ENCODE data around the gene UBA1. TPM values are rescaled to one million over a fixed set of nuclear protein-coding genes. Genes with fewer than 3 reads are reported as not detected.

Gene UBA1
- total and polyA plus RNA-seq, 2 donors (not counting 3 experiments of a cell fraction or from before 2014, with no cell fraction given): 237 to 297 TPM

DNA sequence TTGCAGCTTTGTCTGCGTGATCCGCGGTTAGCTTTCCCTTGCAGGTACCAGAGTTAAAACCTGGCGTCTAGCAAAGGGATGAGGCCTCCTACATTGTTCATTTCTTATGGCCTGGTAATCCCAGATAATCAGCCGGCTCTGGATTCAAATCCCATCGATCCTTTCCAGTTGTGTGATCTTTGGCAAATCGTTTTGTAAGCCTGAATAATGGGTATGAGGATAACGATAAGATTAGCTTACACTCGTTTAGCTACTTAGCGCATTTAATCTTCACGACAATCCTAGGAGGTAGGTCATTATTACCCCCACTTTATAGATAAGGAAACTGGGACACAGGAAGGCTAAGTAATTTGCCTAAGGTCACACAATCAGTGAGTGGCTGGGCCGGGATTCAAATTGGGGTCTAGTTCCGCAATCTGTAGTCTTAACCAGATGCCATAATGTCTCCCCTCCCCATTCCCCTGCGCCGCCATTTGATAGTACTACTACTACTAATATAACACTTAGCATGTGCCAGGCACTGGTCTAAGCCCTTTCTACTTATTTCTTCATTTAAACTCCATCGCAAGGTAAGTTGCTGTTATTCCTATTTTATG, 1.7 kb upstream of the UBA1 start:
- H3K27ac ChIP-seq (ENCODE audit: insufficient read depth, low read depth, low read length): no peak overlapping the region
- CTCF ChIA-PET: interaction anchor here (1.7 to 3.4 kb wide), 2 partner anchors 192 to 331 kb away, joined by 11 to 17 read pairs; no protein-coding TSS in a partner anchor

More for the DNA sequence above, 1.7 kb upstream of the UBA1 start:
- no peaks in the 10 kb centered on the region for H3K9me1 ChIP-seq (replicated peaks; ENCODE audit: control insufficient read depth, extremely low read depth, insufficient read depth, low read length)
- peak overlapping the region in 1 of 3 experiments; percentile 77 for H3K4me3 ChIP-seq (replicated peaks in 1 of 3; ENCODE audit: insufficient read depth in 1 of 3, low read depth in 1 of 3, low read length in 3 of 3)
- H3K9me3 ChIP-seq (replicated peaks; ENCODE audit: control insufficient read depth, insufficient read depth, low read length): no peaks in the 10 kb centered on the region
- no peak overlapping the region for H3K9ac ChIP-seq (replicated peaks; ENCODE audit: extremely low read depth, insufficient read depth, low read length)
- POLR2A ChIA-PET: no interaction called here
- H3K4me1 ChIP-seq (ENCODE audit: control insufficient read depth, extremely low read depth, insufficient read depth, low read length): peaks cover 35% of the 10 kb centered on the region
- H3K36me3 ChIP-seq (ENCODE audit: control insufficient read depth in 2 of 2, extremely low read depth in 1 of 2, insufficient read depth in 2 of 2, low read length in 2 of 2): no peaks in the 10 kb centered on the region
- H2AFZ ChIP-seq (ENCODE audit: low read depth, low read length): no peak overlapping the region
- no peak for DNase-seq (ENCODE audit: low read depth, low spot score)
- H3K4me2 ChIP-seq (ENCODE audit: insufficient read depth, low read length): peak overlapping the region; percentile 70
- no peak for TF ChIP-seq EZH2 (IDR thresholded peaks at IDR 0.05; ENCODE audit: borderline replicate concordance, low read depth, low read length, severe bottlenecking)
- TF ChIP-seq POLR2A (IDR thresholded peaks at IDR 0.05; ENCODE audit: low read depth, low read length): no peak
- TF ChIP-seq POLR2AphosphoS5 (IDR thresholded peaks at IDR 0.05; ENCODE audit: insufficient read depth, low read depth, low read length): no peak
- TF ChIP-seq, protein P1, sequence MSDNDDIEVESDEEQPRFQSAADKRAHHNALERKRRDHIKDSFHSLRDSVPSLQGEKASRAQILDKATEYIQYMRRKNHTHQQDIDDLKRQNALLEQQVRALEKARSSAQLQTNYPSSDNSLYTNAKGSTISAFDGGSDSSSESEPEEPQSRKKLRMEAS (IDR thresholded peaks at IDR 0.05; ENCODE audit: insufficient read depth, insufficient read length): no peak
- no peak for TF ChIP-seq FOS (IDR thresholded peaks at IDR 0.05; ENCODE audit: borderline replicate concordance, insufficient read depth, low read length)
- TF ChIP-seq GATA2 (IDR thresholded peaks at IDR 0.05; ENCODE audit: insufficient read depth, insufficient read length, low read depth, low read length): no peak
- no peak for TF ChIP-seq MYC (IDR thresholded peaks at IDR 0.05; ENCODE audit: low read depth, low read length)
- TF ChIP-seq JUN (IDR thresholded peaks at IDR 0.05; ENCODE audit: borderline replicate concordance, insufficient read depth, insufficient read length, low read depth): no peak
- TF ChIP-seq, protein P2, sequence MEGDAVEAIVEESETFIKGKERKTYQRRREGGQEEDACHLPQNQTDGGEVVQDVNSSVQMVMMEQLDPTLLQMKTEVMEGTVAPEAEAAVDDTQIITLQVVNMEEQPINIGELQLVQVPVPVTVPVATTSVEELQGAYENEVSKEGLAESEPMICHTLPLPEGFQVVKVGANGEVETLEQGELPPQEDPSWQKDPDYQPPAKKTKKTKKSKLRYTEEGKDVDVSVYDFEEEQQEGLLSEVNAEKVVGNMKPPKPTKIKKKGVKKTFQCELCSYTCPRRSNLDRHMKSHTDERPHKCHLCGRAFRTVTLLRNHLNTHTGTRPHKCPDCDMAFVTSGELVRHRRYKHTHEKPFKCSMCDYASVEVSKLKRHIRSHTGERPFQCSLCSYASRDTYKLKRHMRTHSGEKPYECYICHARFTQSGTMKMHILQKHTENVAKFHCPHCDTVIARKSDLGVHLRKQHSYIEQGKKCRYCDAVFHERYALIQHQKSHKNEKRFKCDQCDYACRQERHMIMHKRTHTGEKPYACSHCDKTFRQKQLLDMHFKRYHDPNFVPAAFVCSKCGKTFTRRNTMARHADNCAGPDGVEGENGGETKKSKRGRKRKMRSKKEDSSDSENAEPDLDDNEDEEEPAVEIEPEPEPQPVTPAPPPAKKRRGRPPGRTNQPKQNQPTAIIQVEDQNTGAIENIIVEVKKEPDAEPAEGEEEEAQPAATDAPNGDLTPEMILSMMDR (IDR thresholded peaks at IDR 0.05; ENCODE audit: extremely low read depth in 1 of 2, insufficient read depth in 1 of 2, low read depth in 1 of 2, low read length in 2 of 2): no peak
- dilution Hi-C loops (cut with MboI; ENCODE audit: extremely low pct_ligation_motif_present, low sequenced_read_pairs): no loop called here
- BruUV-seq (replicated peaks): no TSS peak
- peaks cover 40% of the 10 kb centered on the region for H3K79me2 ChIP-seq (ENCODE audit: control insufficient read depth, insufficient read depth, low read length)
- H4K20me1 ChIP-seq (replicated peaks; ENCODE audit: control insufficient read depth, extremely low read depth, insufficient read depth, low read length): no peaks in the 10 kb centered on the region
- no peaks in the 10 kb centered on the region for H3K27me3 ChIP-seq (ENCODE audit: control insufficient read depth in 2 of 2, insufficient read depth in 2 of 2, low read length in 2 of 2)
- no peak for FAIRE-seq
- intact Hi-C loops (cut with micrococcal nuclease): loop anchor here (2.0 to 5.0 kb wide), 2 partner anchors 445 to 835 kb away; no protein-coding TSS in a partner anchor

All from endothelial cell of umbilical vein (primary cell).